ENCODE data around the gene SIGLEC11.
"Not testable (repeated sequence)": the region's sequence is repeated elsewhere in the genome, so short reads cannot be mapped to it uniquely, and the experiment has no call there.

Gene SIGLEC11

DNA sequence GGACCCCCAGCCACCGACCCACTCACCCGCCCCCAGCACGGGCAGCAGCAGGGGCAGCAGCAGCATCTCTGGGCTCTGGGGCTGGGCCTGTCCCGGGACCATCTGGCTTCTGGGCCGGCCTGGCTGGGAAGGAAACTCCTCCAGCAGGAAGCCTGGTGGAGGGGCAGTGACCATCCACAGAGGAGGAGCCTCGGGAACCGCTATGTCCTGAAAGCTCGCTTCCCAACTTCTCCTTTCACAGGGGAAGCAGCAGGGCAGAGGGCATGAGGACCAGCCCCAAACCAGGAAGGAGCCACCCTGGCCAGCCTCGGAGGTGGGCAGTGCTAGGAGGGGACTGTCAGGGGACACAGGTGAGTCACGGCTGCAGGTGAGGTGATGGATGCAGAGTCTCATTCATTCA lies at the start of gene SIGLEC11:
TSS of gene SIGLEC11 (minus strand) at position 193 of the 400 bp plus-strand sequence. CDS start at position 102, 91 bp downstream.
- not testable (repeated sequence) for H3K9me3 ChIP-seq (ENCODE audit: control insufficient read depth, insufficient read depth, low read depth, low read length); H3K36me3 ChIP-seq (ENCODE audit: control insufficient read depth, insufficient read depth, low read length); H3K9ac ChIP-seq (ENCODE audit: low read length); H3K27ac ChIP-seq (ENCODE audit: low read depth, low read length); H3K4me3 ChIP-seq (ENCODE audit: low read depth, low read length); H3K27me3 ChIP-seq (ENCODE audit: control insufficient read depth, insufficient read depth, low read length)
- H3K4me1 ChIP-seq (ENCODE audit: control insufficient read depth, insufficient read depth, low read length), result peaks cover 11% of the 10 kb centered on the region

GRCh38 chr19:50008532-50008931 lies 47.6 kb upstream of the SIGLEC11 start:
- no peaks in the 10 kb centered on the region for H3K9me3 ChIP-seq (ENCODE audit: control insufficient read depth, insufficient read depth, low read depth, low read length)
- peaks cover 52% of the 10 kb centered on the region for H3K36me3 ChIP-seq (ENCODE audit: control insufficient read depth, insufficient read depth, low read length)
- H3K9ac ChIP-seq (ENCODE audit: low read length), result no peak overlapping the region
- H3K4me1 ChIP-seq (ENCODE audit: control insufficient read depth, insufficient read depth, low read length), result no peaks in the 10 kb centered on the region; the same call in 1 of the 2 replicates
- no peak overlapping the region for H3K27ac ChIP-seq (ENCODE audit: low read depth, low read length)
- no peaks in the 10 kb centered on the region for H3K27me3 ChIP-seq (ENCODE audit: control insufficient read depth, insufficient read depth, low read length)
- H3K4me3 ChIP-seq (ENCODE audit: low read depth, low read length), result no peak overlapping the region

DNA sequence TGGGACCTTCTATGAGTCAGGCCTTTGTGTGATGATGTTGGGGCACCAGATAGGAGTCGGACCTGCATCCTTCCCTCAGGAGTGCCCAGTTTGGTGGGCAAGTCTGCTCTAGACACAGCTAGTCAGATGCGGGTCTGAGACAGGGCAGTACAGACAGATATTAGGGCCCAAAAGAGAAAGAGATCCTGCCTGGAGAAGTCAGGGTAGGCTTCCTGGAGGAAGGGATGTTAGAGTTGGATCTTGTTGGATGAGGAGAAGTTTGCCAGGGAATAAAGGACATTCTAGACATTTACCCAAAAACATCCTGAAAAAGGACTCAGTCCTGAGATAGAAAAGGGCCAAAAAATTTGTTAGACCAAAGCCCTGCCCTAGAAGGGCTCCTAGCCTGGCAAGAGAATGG lies 47.0 kb upstream of the SIGLEC11 start:
- H3K4me1 ChIP-seq (ENCODE audit: control insufficient read depth, insufficient read depth, low read length), result no peaks in the 10 kb centered on the region; the same call in 1 of the 2 replicates
- H3K27me3 ChIP-seq (ENCODE audit: control insufficient read depth, insufficient read depth, low read length), result no peaks in the 10 kb centered on the region
- H3K36me3 ChIP-seq (ENCODE audit: control insufficient read depth, insufficient read depth, low read length), result peaks cover 49% of the 10 kb centered on the region
- no peak overlapping the region for H3K9ac ChIP-seq (ENCODE audit: low read length)
- H3K27ac ChIP-seq (ENCODE audit: low read depth, low read length), result no peak overlapping the region
- H3K4me3 ChIP-seq (ENCODE audit: low read depth, low read length), result no peak overlapping the region
- no peaks in the 10 kb centered on the region for H3K9me3 ChIP-seq (ENCODE audit: control insufficient read depth, insufficient read depth, low read depth, low read length)

GRCh38 chr19:50007170-50007569 lies 46.2 kb upstream of the SIGLEC11 start:
- Histone ChIP-seq H3K27me3 (ENCODE audit: control insufficient read depth, insufficient read depth, low read length) (no peaks in the 10 kb centered on the region), H3K9ac (ENCODE audit: low read length) (no peak overlapping the region), H3K36me3 (ENCODE audit: control insufficient read depth, insufficient read depth, low read length) (peaks cover 48% of the 10 kb centered on the region), H3K9me3 (ENCODE audit: control insufficient read depth, insufficient read depth, low read depth, low read length) (no peaks in the 10 kb centered on the region), H3K4me3 (ENCODE audit: low read depth, low read length) (no peak overlapping the region), H3K4me1 (ENCODE audit: control insufficient read depth, insufficient read depth, low read length) (no peaks in the 10 kb centered on the region; the same call in 1 of the 2 replicates), H3K27ac (ENCODE audit: low read depth, low read length) (no peak overlapping the region)

DNA sequence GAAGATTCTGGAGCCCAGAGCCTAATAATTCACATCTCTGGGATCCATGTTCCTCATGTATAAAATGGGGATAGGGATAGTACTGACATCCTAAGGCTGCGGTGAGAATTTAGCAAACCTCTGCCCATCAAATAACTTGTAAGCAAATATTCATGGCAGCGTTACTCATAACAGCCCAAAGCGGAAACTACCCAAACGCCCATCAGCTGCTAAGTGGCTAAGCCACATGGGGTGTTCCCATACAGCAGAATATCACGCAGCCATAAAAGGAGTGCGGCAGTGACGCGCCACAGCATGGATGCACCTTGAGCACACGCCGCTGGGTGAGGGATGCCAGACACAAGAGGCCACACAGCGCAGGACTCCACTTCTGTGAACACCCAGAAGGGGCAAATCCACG lies 44.5 kb upstream of the SIGLEC11 start:
- H3K27ac ChIP-seq (ENCODE audit: low read depth, low read length), result no peak overlapping the region
- no peaks in the 10 kb centered on the region for H3K9me3 ChIP-seq (ENCODE audit: control insufficient read depth, insufficient read depth, low read depth, low read length)
- no peak overlapping the region for H3K4me3 ChIP-seq (ENCODE audit: low read depth, low read length)
- peaks cover 56% of the 10 kb centered on the region for H3K36me3 ChIP-seq (ENCODE audit: control insufficient read depth, insufficient read depth, low read length)
- no peaks in the 10 kb centered on the region for H3K27me3 ChIP-seq (ENCODE audit: control insufficient read depth, insufficient read depth, low read length)
- no peak overlapping the region for H3K9ac ChIP-seq (ENCODE audit: low read length)
- no peaks in the 10 kb centered on the region; the same call in 1 of the 2 replicates for H3K4me1 ChIP-seq (ENCODE audit: control insufficient read depth, insufficient read depth, low read length)

- Histone ChIP-seq H3K4me3 (ENCODE audit: low read depth, low read length) (no peak overlapping the region), H3K27ac (ENCODE audit: low read depth, low read length) (no peak overlapping the region), H3K27me3 (ENCODE audit: control insufficient read depth, insufficient read depth, low read length) (no peaks in the 10 kb centered on the region), H3K9me3 (ENCODE audit: control insufficient read depth, insufficient read depth, low read depth, low read length) (no peaks in the 10 kb centered on the region), H3K9ac (ENCODE audit: low read length) (no peak overlapping the region), H3K4me1 (ENCODE audit: control insufficient read depth, insufficient read depth, low read length) (no peaks in the 10 kb centered on the region; the same call in 1 of the 2 replicates), H3K36me3 (ENCODE audit: control insufficient read depth, insufficient read depth, low read length) (peaks cover 66% of the 10 kb centered on the region)
These were observed 42.9 kb upstream of the SIGLEC11 start for GRCh38 chr19:50003810-50004419.

DNA sequence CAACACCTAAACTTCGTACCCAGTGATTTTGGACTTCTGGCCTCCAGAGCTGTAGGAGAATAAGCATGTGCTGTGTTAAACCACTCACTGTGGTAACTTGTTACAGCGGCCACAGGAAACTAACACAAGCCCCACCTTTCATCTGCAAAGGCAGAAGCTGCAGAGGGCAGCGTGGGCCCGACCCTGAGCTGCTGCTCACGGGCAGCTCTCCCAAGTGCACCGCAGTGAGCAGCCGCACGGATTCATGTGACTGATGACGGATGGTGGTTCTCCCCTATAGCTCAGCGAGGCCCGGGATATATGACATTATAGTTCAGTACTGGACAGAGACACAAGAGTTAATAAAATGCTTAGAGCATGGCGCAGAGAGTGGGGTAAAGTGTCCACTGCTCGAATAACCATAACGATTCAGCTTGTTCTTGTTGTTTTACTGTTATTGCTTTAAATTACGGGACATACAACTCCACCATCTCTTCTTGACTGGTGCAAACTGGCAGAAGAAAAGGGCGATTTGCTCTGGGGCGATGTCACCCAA lies 42.3 kb upstream of the SIGLEC11 start:
- Histone ChIP-seq H3K27ac (ENCODE audit: low read depth, low read length) (no peak overlapping the region), H3K4me1 (ENCODE audit: control insufficient read depth, insufficient read depth, low read length) (no peaks in the 10 kb centered on the region), H3K36me3 (ENCODE audit: control insufficient read depth, insufficient read depth, low read length) (peaks cover 64% of the 10 kb centered on the region), H3K4me3 (ENCODE audit: low read depth, low read length) (no peak overlapping the region), H3K27me3 (ENCODE audit: control insufficient read depth, insufficient read depth, low read length) (no peaks in the 10 kb centered on the region), H3K9ac (ENCODE audit: low read length) (no peak overlapping the region), H3K9me3 (ENCODE audit: control insufficient read depth, insufficient read depth, low read depth, low read length) (no peaks in the 10 kb centered on the region)

- no peaks in the 10 kb centered on the region for H3K27me3 ChIP-seq (ENCODE audit: control insufficient read depth, insufficient read depth, low read length)
- no peak overlapping the region for H3K9ac ChIP-seq (ENCODE audit: low read length)
- H3K27ac ChIP-seq (ENCODE audit: low read depth, low read length), result no peak overlapping the region
- no peaks in the 10 kb centered on the region for H3K4me1 ChIP-seq (ENCODE audit: control insufficient read depth, insufficient read depth, low read length)
- H3K9me3 ChIP-seq (ENCODE audit: control insufficient read depth, insufficient read depth, low read depth, low read length), result no peaks in the 10 kb centered on the region
- no peak overlapping the region for H3K4me3 ChIP-seq (ENCODE audit: low read depth, low read length)
- H3K36me3 ChIP-seq (ENCODE audit: control insufficient read depth, insufficient read depth, low read length), result peaks cover 58% of the 10 kb centered on the region
These were observed 41.5 kb upstream of the SIGLEC11 start for GRCh38 chr19:50002386-50002960.

- no peaks in the 10 kb centered on the region for H3K9me3 ChIP-seq (ENCODE audit: control insufficient read depth, insufficient read depth, low read depth, low read length)
- no peak overlapping the region for H3K9ac ChIP-seq (ENCODE audit: low read length)
- H3K4me3 ChIP-seq (ENCODE audit: low read depth, low read length), result no peak overlapping the region
- no peak overlapping the region for H3K27ac ChIP-seq (ENCODE audit: low read depth, low read length)
- H3K4me1 ChIP-seq (ENCODE audit: control insufficient read depth, insufficient read depth, low read length), result no peaks in the 10 kb centered on the region
- H3K36me3 ChIP-seq (ENCODE audit: control insufficient read depth, insufficient read depth, low read length), result peaks cover 51% of the 10 kb centered on the region
- H3K27me3 ChIP-seq (ENCODE audit: control insufficient read depth, insufficient read depth, low read length), result no peaks in the 10 kb centered on the region
These were observed 40.8 kb upstream of the SIGLEC11 start for GRCh38 chr19:50001775-50002174.

DNA sequence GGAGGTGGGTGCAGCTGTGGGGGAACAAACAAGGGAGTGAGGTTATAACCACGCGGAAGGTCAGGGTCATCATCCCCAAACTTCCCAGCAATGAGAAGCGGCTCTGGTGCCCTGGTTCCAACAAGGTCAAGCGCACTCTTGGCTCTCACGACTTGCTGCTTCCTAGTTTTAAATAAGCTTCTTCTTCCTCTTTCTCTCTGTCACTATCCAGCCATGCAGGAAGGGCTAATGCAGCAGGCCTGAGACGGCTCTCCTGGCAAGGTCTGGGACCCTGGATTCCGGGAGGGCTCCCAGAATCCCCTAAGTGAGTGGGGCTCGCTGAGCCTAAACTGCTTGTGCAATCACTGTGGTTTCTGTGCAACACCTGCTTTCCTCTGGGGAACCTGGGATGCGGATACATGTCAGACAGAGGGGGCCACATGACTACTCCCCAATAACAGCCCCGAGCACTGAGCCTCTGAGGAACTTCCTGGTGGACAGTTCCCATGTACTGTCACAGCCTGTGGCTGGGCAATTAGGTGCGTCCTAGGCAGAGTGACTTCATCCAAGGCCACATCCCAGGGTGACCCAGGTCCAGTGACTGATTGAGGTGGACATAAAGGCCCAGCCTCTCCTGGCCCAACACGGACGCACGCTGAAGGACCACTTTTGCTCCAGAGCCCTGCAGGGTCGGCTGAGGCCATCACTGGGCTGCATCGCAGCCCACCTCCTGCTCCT lies 40.0 kb upstream of the SIGLEC11 start:
- H3K4me3 ChIP-seq (ENCODE audit: low read depth, low read length), result no peak overlapping the region
- no peak overlapping the region for H3K9ac ChIP-seq (ENCODE audit: low read length)
- H3K9me3 ChIP-seq (ENCODE audit: control insufficient read depth, insufficient read depth, low read depth, low read length), result no peaks in the 10 kb centered on the region
- peaks cover 51% of the 10 kb centered on the region for H3K36me3 ChIP-seq (ENCODE audit: control insufficient read depth, insufficient read depth, low read length)
- H3K4me1 ChIP-seq (ENCODE audit: control insufficient read depth, insufficient read depth, low read length), result no peaks in the 10 kb centered on the region
- no peak overlapping the region for H3K27ac ChIP-seq (ENCODE audit: low read depth, low read length)
- H3K27me3 ChIP-seq (ENCODE audit: control insufficient read depth, insufficient read depth, low read length), result no peaks in the 10 kb centered on the region

Data from HUES6 (cell line).